ENCODE measurements around the gene MAD1L1.
A peak's percentile ranks its signal among the peaks of the same experiment; 100 is the strongest.

MAD1L1 gene

DNA sequence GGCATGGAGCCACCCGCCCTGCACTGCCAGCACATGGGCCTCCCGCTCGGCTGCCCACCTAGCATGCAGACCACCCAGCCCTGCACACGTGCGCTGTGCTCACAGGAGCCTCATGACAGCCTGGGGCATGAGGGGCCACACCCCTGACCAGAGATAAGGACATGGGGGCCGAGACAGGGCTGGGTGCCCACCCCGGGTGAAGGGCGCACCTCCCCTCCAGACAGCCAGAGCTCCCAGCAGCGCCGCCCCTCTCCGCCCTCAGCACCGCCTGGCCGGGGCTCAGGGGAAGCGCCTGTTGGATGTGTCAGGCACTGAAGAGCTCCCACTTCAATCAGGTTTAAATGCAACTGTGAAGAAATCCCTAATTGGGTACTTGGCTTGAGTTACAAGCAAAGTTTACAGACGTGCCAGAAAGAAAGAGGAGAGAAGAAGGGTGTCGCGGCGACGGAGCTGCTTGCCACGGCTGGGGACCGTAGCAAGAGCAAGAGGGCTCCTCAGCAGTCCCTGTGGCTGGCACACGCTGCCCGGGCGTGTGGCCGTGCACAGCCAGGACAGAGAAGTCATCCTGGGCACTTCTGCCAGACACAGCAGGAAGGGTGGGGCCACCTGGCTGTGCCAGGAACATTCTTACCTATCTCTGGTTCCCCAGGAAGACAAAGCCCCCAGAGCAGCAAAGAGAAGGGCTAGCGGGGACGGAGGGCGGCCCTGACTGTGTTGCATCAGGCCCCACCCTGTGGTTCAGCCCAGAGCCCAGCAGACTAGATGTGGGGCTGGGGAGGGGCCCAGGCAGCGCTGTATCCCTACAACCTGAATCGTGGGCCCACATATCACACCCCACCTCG is 315.3 kb downstream of the MAD1L1 start:
- Mint-ChIP-seq H3K36me3 (peaks cover 31% of the 10 kb centered on the region), H3K9me3 (no peaks in the 10 kb centered on the region), H3K27ac (no peak overlapping the region), H3K4me1 (peaks cover 42% of the 10 kb centered on the region), H3K27me3 (peaks cover 23% of the 10 kb centered on the region), H3K4me3 (no peak overlapping the region)
- no peak for DNase-seq
- CTCF ChIA-PET, result no interaction called here

DNA sequence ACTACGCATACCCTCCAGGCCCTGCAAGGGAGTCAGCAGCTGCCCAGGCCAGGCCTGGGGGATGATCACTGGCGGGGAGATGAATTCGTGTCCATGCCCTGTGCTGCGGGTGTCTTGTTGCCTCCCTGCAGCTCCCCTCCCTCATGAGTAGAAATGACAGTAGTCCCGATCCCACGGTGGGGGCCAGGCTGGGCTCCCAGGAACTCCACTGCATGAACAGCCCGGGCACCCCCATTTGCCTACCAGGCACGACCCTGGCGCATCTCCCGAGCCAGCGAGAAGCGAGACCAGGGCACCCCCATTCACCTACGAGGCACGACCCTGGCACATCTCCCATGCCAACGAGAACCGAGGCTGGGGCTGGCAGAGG is 316.2 kb downstream of the MAD1L1 start:
- CTCF ChIA-PET, result no interaction called here
- Mint-ChIP-seq H3K36me3 (peaks cover 23% of the 10 kb centered on the region), H3K4me1 (peaks cover 34% of the 10 kb centered on the region), H3K27me3 (peaks cover 16% of the 10 kb centered on the region), H3K27ac (no peak overlapping the region), H3K4me3 (no peak overlapping the region), H3K9me3 (no peaks in the 10 kb centered on the region)
- no peak for DNase-seq

DNA sequence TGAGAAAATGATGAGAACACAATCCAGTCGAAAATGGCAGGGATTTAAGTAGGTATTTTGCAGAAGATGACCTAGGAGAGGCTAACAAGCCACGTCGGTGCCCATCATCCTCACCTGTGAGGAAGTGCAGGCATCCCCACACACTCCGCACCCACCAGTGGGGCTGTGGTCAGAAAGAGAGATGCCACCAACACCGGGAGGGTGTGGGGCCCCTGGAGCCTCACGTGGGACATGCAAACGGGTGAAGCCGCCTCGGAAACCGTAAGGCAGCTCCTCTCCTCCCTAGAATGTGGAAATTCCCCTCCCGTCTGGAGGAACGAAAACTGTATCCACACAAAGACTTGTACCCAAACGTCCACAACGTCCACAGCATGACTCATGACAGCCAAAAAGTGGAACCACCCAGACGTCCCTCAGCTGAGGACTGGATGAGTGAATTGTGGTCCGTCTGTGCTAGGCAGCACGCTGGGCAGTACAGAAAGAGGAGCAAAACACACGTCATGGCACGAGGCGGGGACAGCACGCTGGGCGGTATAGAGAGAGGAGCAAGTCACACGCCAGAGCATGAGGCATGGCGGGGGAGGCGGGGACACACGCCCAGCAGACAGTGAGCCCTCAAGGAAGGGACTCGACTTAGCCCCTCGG is 316.7 kb downstream of the MAD1L1 start:
- Mint-ChIP-seq H3K27me3 (peaks cover 16% of the 10 kb centered on the region), H3K36me3 (peaks cover 23% of the 10 kb centered on the region), H3K27ac (no peak overlapping the region), H3K9me3 (no peaks in the 10 kb centered on the region), H3K4me3 (no peak overlapping the region), H3K4me1 (peaks cover 29% of the 10 kb centered on the region)
- DNase-seq, result no peak
- CTCF ChIA-PET, result no interaction called here

DNA sequence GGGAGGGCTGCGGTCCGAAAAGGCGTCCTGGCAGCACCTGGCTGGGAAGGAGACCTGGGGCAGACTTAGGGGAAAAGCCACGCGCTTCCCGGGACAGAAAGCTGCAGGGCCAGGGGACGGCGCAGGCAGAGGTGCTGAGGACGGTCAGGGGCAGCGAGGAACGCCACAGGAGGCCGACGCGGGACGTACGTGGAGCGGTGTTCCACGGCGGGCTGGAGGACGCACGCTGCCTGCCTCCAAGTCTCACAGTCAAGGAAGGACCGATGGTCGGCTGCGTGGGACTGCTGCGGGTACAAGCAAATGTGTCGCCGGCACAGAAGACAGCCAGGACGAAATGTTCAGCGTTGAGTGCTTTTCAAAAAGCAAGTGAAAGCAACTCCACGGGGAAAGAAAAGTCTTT is 317.4 kb downstream of the MAD1L1 start:
- Mint-ChIP-seq H3K9me3 (no peaks in the 10 kb centered on the region), H3K4me3 (no peak overlapping the region), H3K36me3 (peaks cover 17% of the 10 kb centered on the region), H3K27me3 (peaks cover 9% of the 10 kb centered on the region), H3K27ac (no peak overlapping the region), H3K4me1 (peaks cover 21% of the 10 kb centered on the region)
- CTCF ChIA-PET, result no interaction called here
- no peak for DNase-seq

DNA sequence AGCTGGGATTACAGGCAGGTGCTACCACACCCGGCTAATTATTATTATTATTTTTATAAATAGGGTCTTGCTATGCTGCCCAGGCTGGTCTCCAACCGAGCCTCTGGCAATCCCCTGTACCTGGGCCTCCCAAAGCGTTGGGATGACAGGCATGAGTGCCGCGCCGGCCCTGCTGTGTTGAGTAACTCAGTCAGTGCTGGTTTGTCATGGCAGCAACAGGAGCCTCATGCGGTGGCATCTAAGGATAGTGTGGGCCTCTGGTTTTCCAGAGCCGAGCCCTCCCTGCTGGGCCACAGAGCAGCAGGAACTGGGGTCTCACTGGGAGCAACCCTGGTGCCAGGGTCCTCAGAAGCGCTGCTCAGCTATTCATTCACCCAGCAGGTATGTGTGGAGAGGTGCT is 318.0 kb downstream of the MAD1L1 start:
- H3K9me3 Mint-ChIP-seq, result no peaks in the 10 kb centered on the region
- peaks cover 15% of the 10 kb centered on the region for H3K4me1 Mint-ChIP-seq
- CTCF ChIA-PET, result no interaction called here
- DNase-seq, result no peak
- no peak overlapping the region for H3K4me3 Mint-ChIP-seq
- peaks cover 5% of the 10 kb centered on the region for H3K27me3 Mint-ChIP-seq
- no peak overlapping the region for H3K27ac Mint-ChIP-seq
- H3K36me3 Mint-ChIP-seq, result peaks cover 13% of the 10 kb centered on the region

DNA sequence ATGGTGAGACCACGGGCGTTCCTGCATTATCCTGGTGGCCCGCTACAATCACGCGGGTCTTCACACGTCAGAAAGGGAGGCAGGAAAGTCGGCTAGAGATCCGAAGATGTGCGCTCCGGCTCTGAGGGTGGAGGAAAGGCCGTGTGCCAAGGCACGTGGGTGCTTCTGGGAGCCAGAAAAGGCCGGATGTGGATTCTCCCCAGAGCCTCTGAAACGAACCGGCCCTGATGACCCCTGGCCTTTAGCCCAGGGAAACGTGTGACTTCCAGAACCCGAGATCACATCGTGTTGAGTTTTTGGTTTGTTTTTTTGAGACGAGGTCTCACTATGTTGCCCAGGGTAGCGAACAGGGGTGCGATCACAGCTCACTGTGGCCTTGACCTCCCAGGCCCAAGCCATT is 318.4 kb downstream of the MAD1L1 start:
- Mint-ChIP-seq H3K9me3 (no peaks in the 10 kb centered on the region), H3K27me3 (peaks cover 1% of the 10 kb centered on the region), H3K4me1 (peaks cover 11% of the 10 kb centered on the region), H3K27ac (no peak overlapping the region), H3K4me3 (no peak overlapping the region), H3K36me3 (peaks cover 9% of the 10 kb centered on the region)
- CTCF ChIA-PET, result no interaction called here
- no peak for DNase-seq

DNA sequence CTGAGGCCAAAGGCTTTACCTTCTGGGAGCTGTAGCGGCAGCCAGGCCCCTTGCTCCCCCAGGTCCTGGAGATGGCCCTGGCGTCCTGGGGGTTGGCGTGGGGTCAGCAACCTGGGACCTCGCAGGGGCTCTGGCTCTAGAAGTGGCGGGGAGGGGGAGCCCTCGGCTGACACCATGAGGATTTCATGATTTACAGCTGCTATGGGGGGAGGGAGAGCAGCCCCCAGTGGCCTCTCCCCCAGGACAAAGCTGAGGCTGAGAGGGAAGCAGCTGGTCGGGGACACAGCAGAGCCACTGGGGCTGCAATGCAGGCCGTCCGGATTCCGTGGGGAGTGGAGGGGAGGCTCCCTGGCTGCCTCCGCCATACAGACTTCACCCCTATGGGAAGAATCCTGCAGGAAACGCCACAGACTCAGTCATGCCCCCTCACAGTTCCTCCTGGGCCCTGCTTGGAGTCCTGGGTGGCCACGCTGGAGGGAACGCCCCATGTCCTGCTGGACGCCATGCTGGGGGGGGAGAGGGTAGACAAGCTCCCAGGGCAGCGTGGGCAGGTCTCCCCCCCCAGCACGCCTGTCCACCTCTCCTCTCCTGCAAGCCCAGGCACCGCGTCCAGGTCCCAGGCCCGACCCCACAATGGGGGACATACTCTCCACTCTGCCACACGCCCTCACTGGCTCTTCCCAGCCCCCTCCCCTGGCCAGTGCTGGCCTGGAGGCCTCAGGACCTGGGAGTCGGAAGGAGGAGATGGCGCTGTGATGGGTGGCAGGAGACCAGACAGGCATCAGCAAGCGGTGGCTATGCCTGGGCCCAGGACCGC is 319.1 kb downstream of the MAD1L1 start:
- CTCF ChIA-PET, result no interaction called here
- no peaks in the 10 kb centered on the region for H3K27me3 Mint-ChIP-seq

DNA sequence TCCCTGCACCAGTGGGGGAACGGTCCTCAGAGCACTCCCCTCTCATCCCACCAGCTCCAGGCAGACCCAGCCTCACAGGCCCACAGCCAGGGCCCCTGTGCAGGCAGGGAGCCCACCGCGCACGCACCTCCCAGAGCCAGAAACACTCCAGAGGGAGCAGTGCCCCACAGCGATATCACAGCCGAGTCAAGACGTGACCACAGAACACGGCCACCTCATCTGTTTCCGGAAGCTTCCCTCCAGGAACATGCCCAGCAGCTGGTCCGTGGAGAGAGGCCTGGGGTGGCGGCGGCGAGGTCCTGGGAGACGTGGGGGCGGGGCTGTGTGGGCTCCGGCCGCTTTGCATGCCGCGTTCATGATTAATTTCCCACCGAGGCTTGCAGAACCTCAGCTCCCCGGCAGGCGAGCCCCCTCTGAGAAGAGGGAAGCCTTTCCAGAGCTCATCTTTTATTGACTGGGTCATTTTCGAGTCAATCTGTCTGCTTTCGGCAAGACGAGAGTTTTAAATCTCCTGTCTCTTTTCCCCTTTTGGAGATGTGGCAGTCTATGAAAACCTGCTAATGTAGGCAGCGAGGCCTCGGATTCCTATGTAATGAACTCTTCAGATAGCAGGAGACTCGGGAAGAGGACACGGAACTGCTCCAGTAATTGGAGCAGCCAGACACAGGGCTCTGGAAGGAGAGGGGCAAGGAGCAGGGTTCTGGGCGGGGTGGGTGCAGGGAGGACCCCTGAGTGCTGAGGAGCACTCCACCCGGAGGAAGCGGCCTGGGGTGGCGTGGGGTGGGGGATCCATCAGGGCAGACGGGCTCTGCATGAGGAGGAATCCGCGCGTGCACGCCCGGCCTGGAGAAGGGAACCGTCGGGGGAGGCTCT is 319.9 kb downstream of the MAD1L1 start:
- H3K27me3 Mint-ChIP-seq, result no peaks in the 10 kb centered on the region
- H3K4me3 Mint-ChIP-seq, result no peak overlapping the region
- no peaks in the 10 kb centered on the region for H3K9me3 Mint-ChIP-seq
- peaks cover 8% of the 10 kb centered on the region for H3K36me3 Mint-ChIP-seq
- CTCF ChIA-PET, result no interaction called here
- no peak overlapping the region for H3K27ac Mint-ChIP-seq
- H3K4me1 Mint-ChIP-seq, result peaks cover 6% of the 10 kb centered on the region
- no peak for DNase-seq

More for the DNA sequence above, 319.1 kb downstream of the MAD1L1 start:
- no peak overlapping the region for H3K27ac Mint-ChIP-seq
- peaks cover 6% of the 10 kb centered on the region for H3K4me1 Mint-ChIP-seq
- H3K36me3 Mint-ChIP-seq, result peaks cover 8% of the 10 kb centered on the region
- no peak overlapping the region for H3K4me3 Mint-ChIP-seq
- no peaks in the 10 kb centered on the region for H3K9me3 Mint-ChIP-seq
- DNase-seq, result no peak

DNA sequence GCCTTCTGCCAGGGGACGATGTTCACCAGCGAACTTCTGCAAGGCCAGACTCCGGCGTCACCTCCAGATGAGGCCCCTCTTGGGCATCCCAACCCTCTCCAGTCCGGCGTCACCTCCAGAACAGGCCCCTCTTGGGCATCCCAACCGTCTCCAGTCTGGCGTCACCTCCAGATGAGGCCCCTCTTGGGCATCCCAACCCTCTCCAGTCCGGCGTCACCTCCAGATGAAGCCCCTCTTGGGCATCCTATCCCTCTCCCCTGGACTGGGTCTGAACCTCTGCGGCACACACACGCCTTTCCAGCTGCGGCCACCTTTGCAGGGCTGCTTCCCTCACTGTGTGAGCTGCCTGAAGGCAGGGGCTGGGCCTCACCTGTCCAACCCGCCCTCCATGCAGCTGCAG is 321.2 kb downstream of the MAD1L1 start:
- H3K4me3 Mint-ChIP-seq, result no peak overlapping the region
- H3K27ac Mint-ChIP-seq, result no peak overlapping the region
- H3K36me3 Mint-ChIP-seq, result peaks cover 3% of the 10 kb centered on the region
- no peaks in the 10 kb centered on the region for H3K27me3 Mint-ChIP-seq
- no peaks in the 10 kb centered on the region for H3K4me1 Mint-ChIP-seq
- no peaks in the 10 kb centered on the region for H3K9me3 Mint-ChIP-seq
- no peak for DNase-seq
- CTCF ChIA-PET, result no interaction called here

DNA sequence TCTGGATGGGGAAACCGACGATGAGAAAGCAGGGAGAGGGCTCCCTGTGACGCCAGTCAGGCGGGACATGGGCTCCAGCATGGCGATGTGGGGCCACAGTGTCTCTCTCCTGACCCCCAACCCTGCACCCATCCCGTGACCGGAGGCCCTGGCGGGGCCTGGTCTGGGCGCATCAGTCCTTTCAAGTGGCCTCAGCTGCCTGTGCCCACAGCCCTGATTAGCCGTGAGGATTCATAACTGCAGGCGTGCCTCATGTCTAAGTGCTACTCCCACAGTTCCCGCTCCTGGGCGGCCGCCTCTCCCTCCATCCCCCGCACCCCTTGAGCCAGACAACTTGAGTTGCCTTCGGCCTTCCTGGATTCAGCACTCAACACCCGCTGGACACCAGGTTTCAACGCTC is 321.9 kb downstream of the MAD1L1 start:
- Mint-ChIP-seq H3K27ac (peak overlapping the region; percentile 64), H3K4me1 (no peaks in the 10 kb centered on the region), H3K4me3 (no peak overlapping the region), H3K36me3 (peaks cover 5% of the 10 kb centered on the region), H3K9me3 (no peaks in the 10 kb centered on the region), H3K27me3 (no peaks in the 10 kb centered on the region)
- DNase-seq, result no peak
- CTCF ChIA-PET, result no interaction called here

DNA sequence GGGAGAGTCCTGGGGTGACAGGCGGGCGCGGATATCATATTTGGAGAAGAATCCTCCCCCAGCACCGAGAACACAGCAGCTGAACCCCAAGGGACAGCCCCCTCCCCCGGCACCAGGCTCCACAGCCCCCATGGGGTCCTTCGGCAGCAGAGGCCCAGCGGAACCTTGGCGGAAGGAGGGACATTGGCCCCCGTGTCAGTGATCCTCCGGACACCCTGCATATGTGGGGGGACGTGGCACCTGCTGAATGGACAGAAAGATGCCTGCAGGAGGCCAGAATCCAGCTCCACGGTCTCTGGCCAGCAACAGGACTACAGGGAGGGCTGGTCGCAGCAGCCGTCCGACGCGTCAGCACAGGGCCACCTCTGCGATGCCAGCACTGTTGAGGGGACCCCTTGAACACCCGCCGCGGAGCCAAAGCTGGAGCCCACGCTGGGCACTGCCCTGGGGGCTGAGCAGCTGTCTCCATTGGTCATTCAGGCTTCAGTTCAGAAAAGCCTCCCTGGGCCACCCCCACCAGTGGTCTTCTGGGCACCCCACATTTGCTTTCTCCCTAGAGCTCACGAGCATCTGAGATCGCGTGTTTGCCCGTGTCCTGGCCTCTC is 322.6 kb downstream of the MAD1L1 start:
- H3K27ac Mint-ChIP-seq, result no peak overlapping the region
- CTCF ChIA-PET, result no interaction called here
- no peak overlapping the region for H3K4me3 Mint-ChIP-seq
- H3K4me1 Mint-ChIP-seq, result no peaks in the 10 kb centered on the region
- no peaks in the 10 kb centered on the region for H3K9me3 Mint-ChIP-seq
- H3K27me3 Mint-ChIP-seq, result no peaks in the 10 kb centered on the region
- DNase-seq, result no peak
- H3K36me3 Mint-ChIP-seq, result peaks cover 5% of the 10 kb centered on the region

DNA sequence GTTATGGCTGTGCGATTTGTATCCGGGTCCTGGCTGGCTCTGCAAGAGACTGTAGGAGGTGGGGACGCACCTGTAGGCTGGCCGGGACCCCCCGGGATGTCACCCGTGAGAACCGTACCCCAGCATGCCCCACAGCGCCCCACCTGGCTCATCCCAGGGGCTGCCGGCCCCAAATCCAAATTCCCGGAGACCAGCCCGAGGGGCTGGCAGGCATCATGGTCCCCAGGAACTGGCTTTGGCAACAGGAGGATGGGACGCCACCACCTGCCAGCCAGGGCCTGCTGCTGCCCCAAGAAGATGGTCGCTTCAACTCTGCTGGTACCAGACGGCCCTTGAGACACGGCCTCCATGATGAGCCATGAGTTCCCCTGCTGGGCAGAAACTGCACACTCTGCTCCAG is 323.3 kb downstream of the MAD1L1 start:
- H3K36me3 Mint-ChIP-seq, result peaks cover 5% of the 10 kb centered on the region
- no peak overlapping the region for H3K27ac Mint-ChIP-seq
- no peak for DNase-seq
- CTCF ChIA-PET, result no interaction called here
- H3K4me1 Mint-ChIP-seq, result no peaks in the 10 kb centered on the region
- H3K9me3 Mint-ChIP-seq, result no peaks in the 10 kb centered on the region
- H3K4me3 Mint-ChIP-seq, result no peak overlapping the region
- no peaks in the 10 kb centered on the region for H3K27me3 Mint-ChIP-seq

DNA sequence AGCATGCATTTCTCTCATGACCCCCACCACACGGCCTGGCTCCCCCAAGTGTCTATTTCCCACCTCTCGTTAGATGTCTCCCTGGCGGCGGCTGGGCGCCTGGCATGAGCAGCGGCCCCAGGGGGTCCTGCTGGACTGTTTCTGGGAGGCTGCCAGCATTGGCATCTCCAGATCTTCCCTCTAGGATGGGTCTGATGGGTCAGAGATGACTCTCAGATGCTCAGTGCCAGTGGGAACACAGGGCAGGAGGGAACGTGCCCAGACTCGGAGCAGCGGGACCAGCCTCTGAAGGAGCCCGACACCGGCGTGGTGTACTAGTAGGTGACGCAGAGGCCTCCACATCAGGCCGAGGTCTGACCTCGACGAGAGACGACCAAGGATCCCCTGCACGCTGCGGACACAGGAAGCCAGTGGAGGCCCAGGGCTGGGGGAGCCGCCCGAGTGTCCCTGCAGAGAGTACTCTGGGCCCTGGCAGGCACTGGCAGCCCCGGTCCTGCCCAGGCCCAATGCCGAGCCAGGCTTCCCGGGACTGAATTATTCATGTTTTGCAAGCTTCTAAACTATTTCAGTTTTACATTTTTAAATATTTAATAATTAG is 323.8 kb downstream of the MAD1L1 start:
- Mint-ChIP-seq H3K27me3 (no peaks in the 10 kb centered on the region), H3K9me3 (no peaks in the 10 kb centered on the region), H3K4me3 (no peak overlapping the region), H3K27ac (no peak overlapping the region), H3K36me3 (peaks cover 5% of the 10 kb centered on the region), H3K4me1 (no peaks in the 10 kb centered on the region)
- no peak for DNase-seq
- CTCF ChIA-PET, result no interaction called here
